OCI-LY3 (cell line): Measurements from ENCODE around the gene HOOK1.

ENCODE experiments used
- EZH2phosphoT487 ChIP-seq: fragments of 200-600 bp; shearing (Covaris generic); IDR thresholded peaks from 2 replicates; pipeline ENCODE4 v1.6.1; 2018; ENCODE audit warnings: antibody characterized with exemption, mixed run types, low read depth
- TF ChIP-seq, protein P1 (sequence below): fragments of 200-600, 300-600 bp; sonication (generic); IDR thresholded peaks from 2 replicates; pipeline ENCODE4 v1.5.1; 2014; ENCODE audit warnings: antibody characterized with exemption, low read length, low read depth

DNA sequence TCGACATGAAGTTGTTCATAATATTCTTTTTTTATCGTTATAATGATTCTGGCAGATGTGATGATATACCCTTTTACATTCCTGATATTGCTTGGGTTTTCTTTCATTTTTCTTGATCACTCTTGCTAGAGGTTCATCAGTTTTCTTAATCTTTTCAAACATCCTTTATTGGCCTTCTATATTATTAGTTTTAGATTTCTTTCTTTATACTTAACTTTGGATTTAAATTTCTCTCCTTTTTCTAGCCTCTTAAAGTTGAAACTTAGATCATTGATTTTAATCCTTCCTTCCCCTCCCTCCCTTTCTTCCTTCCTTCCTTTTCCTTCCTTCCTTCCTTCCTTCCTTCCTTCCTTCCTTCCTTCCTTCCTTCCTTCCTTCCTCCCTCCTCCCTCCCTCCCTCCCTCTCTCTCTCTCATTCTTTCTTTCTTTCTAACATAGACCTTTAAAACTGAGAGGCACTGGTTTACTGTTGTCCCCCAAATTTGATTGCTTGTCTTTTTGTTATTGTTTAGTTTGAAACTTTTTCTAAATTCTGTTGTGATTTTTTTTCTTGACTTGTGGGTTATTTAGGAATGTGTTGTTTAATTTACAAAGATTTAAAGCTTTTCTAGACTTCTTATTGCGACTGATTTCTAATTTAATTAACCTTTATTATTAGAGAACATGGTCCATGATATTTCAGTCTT is 31.6 kb downstream of the HOOK1 start:
- no peak for TF ChIP-seq EZH2phosphoT487
- TF ChIP-seq, protein P1, sequence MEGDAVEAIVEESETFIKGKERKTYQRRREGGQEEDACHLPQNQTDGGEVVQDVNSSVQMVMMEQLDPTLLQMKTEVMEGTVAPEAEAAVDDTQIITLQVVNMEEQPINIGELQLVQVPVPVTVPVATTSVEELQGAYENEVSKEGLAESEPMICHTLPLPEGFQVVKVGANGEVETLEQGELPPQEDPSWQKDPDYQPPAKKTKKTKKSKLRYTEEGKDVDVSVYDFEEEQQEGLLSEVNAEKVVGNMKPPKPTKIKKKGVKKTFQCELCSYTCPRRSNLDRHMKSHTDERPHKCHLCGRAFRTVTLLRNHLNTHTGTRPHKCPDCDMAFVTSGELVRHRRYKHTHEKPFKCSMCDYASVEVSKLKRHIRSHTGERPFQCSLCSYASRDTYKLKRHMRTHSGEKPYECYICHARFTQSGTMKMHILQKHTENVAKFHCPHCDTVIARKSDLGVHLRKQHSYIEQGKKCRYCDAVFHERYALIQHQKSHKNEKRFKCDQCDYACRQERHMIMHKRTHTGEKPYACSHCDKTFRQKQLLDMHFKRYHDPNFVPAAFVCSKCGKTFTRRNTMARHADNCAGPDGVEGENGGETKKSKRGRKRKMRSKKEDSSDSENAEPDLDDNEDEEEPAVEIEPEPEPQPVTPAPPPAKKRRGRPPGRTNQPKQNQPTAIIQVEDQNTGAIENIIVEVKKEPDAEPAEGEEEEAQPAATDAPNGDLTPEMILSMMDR = no peak
